DOHH2 (cell line): Measurements from ENCODE around the gene GALR3.

Experiments used
- EZH2phosphoT487 ChIP-seq: fragments of 200-600 bp; sonication (generic); IDR thresholded peaks from 2 replicates; pipeline ENCODE4 v1.6.1; 2017; ENCODE audit warnings: borderline replicate concordance, mild to moderate bottlenecking, antibody characterized with exemption, low read length, moderate library complexity, mixed read lengths
- TF ChIP-seq, protein P1 (sequence below): fragments of 200-600 bp; sonication (generic); IDR thresholded peaks from one replicate; pipeline ENCODE4 v1.5.1; 2014; ENCODE audit warnings: antibody characterized with exemption, mild to moderate bottlenecking, low read depth, low read length; ENCODE audit not compliant: poor library complexity, severe bottlenecking

DNA sequence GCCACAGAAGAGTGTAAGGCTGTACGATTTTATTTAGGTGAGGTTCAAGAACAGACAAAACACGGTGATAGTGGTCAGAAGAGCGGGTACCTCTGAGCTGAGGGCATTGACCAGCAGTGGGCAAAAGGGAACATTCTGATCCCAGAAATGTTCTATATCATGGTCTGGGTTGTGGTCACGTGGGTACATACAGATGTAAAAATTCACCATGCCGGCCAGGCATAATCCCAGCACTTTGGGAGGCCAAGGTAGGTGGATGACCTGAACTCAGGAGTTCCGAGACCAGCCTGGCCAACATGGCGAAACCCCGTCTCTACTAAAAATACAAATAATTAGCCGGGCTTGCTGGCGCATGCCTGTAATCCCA, 46.6 kb upstream of the GALR3 start:
- TF ChIP-seq, protein P1, sequence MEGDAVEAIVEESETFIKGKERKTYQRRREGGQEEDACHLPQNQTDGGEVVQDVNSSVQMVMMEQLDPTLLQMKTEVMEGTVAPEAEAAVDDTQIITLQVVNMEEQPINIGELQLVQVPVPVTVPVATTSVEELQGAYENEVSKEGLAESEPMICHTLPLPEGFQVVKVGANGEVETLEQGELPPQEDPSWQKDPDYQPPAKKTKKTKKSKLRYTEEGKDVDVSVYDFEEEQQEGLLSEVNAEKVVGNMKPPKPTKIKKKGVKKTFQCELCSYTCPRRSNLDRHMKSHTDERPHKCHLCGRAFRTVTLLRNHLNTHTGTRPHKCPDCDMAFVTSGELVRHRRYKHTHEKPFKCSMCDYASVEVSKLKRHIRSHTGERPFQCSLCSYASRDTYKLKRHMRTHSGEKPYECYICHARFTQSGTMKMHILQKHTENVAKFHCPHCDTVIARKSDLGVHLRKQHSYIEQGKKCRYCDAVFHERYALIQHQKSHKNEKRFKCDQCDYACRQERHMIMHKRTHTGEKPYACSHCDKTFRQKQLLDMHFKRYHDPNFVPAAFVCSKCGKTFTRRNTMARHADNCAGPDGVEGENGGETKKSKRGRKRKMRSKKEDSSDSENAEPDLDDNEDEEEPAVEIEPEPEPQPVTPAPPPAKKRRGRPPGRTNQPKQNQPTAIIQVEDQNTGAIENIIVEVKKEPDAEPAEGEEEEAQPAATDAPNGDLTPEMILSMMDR: no peak
- no peak for TF ChIP-seq EZH2phosphoT487
